Measurements from ENCODE around the gene GTF2H2C. TPM values are rescaled to one million over a fixed set of nuclear protein-coding genes. Genes with fewer than 3 reads are reported as not detected.
"Not testable (repeated sequence)": the region's sequence is repeated elsewhere in the genome, so short reads cannot be mapped to it uniquely, and the experiment has no call there.

GTF2H2C gene
- total and polyA plus RNA-seq, 7 donors = 12.0 to 21.6 (median 18.2) TPM

DNA sequence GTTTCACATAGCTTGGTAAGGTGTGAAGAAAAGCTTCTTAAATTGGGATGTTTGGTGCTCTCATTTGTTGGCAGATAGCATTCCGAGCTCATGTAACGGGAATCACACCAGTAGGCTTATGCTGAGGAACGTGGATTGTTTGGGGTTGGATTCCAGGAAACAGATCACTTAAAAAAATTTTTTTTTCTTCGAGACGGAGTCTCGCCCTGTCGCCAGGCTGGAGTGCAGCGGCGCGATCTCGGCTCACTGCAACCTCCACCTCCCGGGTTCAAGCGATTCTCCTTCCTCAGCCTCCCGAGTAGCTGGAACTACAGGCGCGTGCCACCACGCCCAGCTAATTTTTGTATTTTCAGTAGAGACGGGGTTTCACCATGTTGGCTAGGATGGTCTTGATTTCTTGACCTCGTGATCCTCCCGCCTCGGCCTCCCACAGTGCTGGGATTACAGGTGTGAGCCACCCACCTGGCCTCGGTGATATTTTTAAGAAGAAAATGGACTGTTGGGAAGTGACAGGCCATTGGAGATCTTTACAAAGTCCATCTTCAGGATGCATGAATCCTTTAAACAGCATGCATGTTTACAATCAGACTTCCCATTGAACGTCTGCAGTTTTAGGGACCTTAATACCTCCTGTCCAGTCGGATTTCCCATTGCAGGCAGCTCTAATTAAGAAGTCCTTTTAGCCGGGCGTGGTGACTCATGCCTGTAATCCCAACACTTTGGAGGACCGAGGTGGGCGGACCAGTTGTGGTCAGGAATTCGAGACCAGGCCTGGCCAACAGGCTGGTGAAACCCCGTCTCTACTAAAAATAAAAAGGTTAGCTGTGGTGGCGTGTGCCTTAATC, 818 bp downstream of the GTF2H2C start:
- H3K27ac ChIP-seq; intact Hi-C loops (cut with DNase I); H3K9me3 ChIP-seq; H3K36me3 ChIP-seq; H3K4me1 ChIP-seq; DNase-seq; H3K27me3 ChIP-seq: not testable (repeated sequence)
- peak overlapping the region in 3 of 4 donors; percentile 30 to 49 (median 46) for H3K4me3 ChIP-seq
- 32 to 39% methylated on average over 23 to 25 of the region's 31 CpGs for WGBS, 2 donors

DNA sequence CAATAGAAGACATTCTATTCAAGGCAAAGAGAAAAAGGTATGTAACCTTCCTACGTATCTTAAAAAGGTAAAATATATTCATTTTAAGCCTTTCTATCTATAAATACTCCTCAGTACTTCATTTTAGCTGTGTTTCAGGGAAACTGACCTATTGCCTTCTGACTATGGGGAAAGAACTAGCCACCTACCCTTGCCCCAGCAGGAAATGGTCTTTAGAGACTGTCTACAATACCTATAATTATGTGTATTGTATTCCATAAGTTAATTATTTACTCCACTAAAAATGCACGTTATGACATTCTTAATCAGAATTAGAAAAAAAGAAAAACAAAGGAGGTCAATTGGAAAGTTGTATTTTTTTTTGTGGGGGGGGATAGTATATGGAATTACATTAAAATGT, 6.2 kb downstream of the GTF2H2C start:
- DNase-seq; H3K4me3 ChIP-seq; H3K27ac ChIP-seq; H3K27me3 ChIP-seq; H3K36me3 ChIP-seq; H3K9me3 ChIP-seq; H3K4me1 ChIP-seq; intact Hi-C loops (cut with DNase I): not testable (repeated sequence)
- 58 to 85% methylated on average over 2 of the region's 2 CpGs for WGBS, 2 donors

DNA sequence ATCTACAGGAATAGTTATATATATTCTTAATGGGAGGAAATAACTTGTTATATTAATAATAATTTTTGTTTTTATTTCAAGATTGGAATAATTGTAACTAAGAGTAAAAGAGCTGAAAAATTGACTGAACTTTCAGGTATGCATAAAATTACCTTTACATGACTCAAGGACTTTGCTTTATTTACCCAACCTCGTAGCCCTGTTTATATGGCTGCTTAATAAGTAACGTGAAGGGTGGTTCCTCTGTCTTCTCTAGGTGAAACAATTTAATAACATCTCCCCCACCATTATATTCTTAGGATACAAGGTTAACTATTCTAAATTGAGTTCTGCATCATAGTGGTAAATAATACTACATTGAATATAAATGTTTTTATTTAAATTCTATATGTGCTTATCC, 8.1 kb downstream of the GTF2H2C start:
- DNase-seq; H3K27me3 ChIP-seq; H3K4me1 ChIP-seq; H3K36me3 ChIP-seq; H3K4me3 ChIP-seq; H3K27ac ChIP-seq; intact Hi-C loops (cut with DNase I); H3K9me3 ChIP-seq: not testable (repeated sequence)
- no CpG with 5 or more reads among the region's 2 CpGs for WGBS, 2 donors

DNA sequence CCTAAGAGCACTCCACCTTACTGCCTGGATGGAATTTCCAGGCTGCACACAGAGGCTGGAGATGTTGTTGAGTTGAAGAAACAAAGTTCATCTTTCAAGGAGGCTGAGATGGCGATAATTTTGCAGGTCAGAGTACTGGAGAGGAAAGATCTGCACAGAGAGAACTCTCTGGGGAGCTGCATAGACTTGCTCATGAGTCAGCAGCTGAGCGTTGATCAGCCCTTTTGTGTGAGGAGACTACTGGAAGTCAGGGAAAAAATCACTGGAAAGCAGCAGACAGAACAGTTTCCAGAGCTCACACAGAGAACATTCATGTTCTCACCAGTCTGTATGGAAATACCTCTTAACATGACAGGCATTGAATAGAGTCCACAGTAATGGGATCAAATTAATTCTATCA, 23.4 kb downstream of the GTF2H2C start:
- WGBS, 2 donors = no CpG with 5 or more reads among the region's 2 CpGs
- intact Hi-C loops (cut with DNase I); H3K27me3 ChIP-seq; H3K36me3 ChIP-seq; H3K9me3 ChIP-seq; H3K4me3 ChIP-seq; DNase-seq; H3K27ac ChIP-seq; H3K4me1 ChIP-seq: not testable (repeated sequence)

DNA sequence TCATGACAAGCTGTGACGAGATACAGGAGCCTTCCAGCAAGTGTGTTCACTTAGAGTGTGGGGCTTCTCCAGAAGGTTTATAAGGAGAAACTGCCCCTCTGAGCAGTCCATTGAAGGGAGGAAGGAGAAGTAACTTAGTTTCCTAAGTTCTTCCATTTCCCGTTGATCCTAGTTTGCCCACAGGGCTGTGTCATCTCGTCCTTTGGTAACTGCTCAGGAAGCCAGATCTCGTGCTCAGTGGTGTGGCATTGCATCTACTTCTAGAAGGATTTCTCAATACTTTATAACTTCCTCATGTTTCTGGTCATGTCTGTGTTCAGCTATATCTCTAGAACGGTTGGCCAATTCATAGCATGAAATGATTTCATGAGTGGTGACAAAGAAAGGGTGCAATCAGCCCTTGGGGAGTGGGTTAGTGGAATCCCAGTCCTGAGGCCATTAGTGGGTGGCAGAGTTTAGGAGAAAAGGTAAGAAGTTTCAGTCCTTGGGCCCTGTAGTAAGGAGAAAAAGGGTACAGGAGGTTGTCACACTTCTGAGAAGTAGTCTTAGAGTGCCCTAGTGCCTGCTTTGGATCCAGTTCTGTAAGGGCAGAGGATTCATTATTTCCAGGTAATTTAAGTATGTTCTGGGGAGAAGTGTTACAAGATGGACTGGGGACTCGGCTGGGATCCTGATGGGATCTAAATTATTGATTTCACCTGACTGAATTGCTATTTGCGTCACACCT, 36.3 kb downstream of the GTF2H2C start:
- intact Hi-C loops (cut with DNase I); H3K9me3 ChIP-seq; H3K36me3 ChIP-seq; H3K27me3 ChIP-seq; DNase-seq; H3K4me1 ChIP-seq; H3K27ac ChIP-seq; H3K4me3 ChIP-seq: not testable (repeated sequence)
- WGBS, 2 donors = 73 to 86% methylated on average over 2 of the region's 7 CpGs

DNA sequence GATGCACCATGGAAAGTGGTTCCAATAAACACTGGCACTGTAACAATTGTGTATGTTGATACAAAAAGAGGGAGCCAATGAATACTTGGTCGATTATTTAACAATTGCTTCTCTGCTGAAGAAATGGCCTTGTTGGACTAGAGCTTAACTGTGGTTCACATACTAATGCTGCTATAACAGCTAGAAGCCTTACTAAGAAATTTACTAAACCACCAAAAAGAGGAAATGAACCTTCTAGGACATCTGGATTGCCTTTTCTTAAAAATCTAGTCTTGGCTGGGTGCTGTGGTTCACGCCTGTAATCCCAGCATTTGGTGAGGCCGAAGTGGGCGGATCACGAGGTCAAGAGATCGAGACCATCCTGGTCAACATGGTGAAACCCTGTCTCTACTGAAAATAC, 42.0 kb downstream of the GTF2H2C start:
- H3K27ac ChIP-seq; DNase-seq; H3K9me3 ChIP-seq; intact Hi-C loops (cut with DNase I); H3K4me1 ChIP-seq; H3K4me3 ChIP-seq; H3K27me3 ChIP-seq; H3K36me3 ChIP-seq: not testable (repeated sequence)
- WGBS, 2 donors = no CpG with 5 or more reads among the region's 6 CpGs

DNA sequence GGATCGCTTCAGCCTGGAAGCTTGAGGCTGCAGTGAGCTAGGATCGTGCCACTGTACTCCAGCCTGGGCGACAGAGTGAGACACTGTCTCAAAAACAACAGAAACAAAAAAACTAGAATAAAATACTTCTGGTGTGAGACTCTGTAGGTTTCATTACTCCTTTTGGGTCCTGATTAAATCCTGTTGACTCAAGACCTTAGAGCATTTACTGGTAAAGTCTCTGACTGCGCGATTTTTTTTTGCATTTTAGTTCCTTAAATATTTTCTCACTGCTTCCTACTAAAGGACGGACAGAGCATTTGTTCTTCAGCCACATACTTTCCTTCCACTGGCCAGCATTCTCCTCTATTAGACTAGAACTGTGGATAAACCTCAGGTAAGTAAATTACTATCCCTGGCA, 46.8 kb downstream of the GTF2H2C start:
- DNase-seq; H3K27me3 ChIP-seq; H3K27ac ChIP-seq; intact Hi-C loops (cut with DNase I); H3K9me3 ChIP-seq; H3K36me3 ChIP-seq; H3K4me3 ChIP-seq; H3K4me1 ChIP-seq: not testable (repeated sequence)
- WGBS, 2 donors = 76 to 87% methylated on average over 3 of the region's 6 CpGs

DNA sequence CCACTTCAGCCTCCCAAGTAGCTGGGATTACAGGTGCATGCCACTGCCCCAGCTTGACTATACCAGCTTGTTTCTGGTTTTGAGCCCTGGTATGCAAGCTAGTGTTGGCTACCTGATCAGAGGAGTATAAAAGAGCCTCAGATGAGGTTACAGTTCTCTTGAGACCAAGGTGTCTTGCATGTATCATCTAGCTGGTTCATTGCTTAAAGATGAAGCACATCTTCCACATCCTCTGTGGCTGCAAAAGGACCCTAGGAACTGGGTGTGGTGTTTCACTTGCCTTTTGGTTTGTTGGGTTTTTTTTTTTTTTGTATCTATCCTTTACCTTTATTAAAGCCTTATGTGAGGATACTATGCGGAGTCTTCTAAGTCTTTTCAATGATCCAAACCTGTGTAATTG, 47.8 kb downstream of the GTF2H2C start:
- H3K4me1 ChIP-seq; H3K9me3 ChIP-seq; H3K27ac ChIP-seq; H3K4me3 ChIP-seq; H3K27me3 ChIP-seq; H3K36me3 ChIP-seq; intact Hi-C loops (cut with DNase I); DNase-seq: not testable (repeated sequence)
- no CpG with 5 or more reads among the region's 1 CpG for WGBS, 2 donors

DNA sequence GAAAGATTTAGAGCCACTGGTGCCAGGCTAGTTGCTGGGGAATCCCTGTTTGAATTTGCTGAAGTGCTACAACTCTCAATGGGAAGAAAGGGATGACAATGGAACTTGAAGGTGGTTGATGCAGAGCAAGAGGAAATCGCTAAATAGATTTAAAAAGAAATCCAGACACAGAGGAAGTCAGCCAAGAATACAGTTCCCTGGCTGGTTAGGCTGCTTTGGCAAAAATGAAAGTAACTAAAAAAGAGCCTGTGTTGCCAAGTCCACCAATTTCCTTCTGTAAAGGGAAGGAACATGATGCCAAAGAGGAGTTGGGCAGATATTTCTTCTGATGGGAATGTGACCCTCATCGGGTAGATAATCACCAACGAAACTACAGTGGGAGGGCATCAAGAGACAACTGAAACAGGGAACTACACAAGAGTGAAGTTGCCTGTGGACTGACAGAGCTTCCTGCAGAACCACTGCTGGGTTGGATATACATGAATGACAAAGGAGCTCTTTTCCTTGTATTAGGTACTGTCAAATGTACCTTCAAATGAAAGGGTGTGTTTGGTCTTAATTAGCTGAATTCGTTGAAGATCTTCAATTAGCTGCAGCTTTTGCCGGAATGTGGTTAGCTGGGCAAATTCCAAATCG, 49.0 kb downstream of the GTF2H2C start:
- H3K36me3 ChIP-seq; DNase-seq; H3K4me3 ChIP-seq; intact Hi-C loops (cut with DNase I); H3K27ac ChIP-seq; H3K4me1 ChIP-seq; H3K9me3 ChIP-seq; H3K27me3 ChIP-seq: not testable (repeated sequence)
- no CpG with 5 or more reads among the region's 6 CpGs for WGBS, 2 donors

DNA sequence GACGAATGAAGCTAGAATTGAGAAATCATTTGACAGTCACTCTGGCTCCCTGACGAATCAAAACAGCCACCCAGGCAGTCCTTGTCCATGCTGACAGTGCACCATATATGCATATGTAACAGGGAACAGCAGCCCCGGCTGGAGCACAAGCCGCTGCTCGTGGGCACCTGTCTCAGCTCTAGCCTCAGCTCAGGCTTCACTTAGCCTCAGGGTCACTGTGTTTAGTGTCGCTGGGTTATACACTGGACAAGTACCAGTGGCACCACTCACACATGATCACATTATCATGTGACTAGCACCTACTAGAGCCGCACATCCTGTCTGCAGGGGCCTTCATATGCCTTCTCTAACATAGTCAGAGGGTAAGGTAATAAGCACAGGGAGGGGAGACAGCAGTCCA, 54.9 kb downstream of the GTF2H2C start:
- H3K9me3 ChIP-seq; H3K4me1 ChIP-seq; DNase-seq; H3K27me3 ChIP-seq; intact Hi-C loops (cut with DNase I); H3K36me3 ChIP-seq; H3K27ac ChIP-seq; H3K4me3 ChIP-seq: not testable (repeated sequence)
- WGBS, 2 donors = no CpG with 5 or more reads among the region's 7 CpGs

DNA sequence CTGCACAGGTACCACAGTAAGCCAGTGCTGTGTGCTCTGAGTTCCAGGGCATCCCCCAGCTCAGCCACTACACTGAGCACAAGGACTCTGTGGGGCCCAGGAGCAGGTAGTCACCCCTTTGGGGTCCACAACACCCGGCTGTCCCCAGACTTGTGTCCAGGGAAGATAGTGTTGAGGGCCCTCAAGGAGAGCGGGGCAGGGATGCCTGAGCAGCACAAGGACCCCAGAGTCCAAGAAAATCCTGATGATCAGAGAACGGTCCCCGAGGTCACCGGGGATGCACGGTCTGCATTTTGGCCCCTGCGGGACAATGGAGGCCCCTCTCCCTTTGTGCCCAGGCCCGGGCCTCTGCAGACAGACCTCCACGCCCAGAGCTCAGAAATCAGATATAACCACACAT, 71.9 kb downstream of the GTF2H2C start:
- WGBS, 2 donors = 92 to 98% methylated on average over 7 of the region's 9 CpGs
- intact Hi-C loops (cut with DNase I) = not testable (repeated sequence)
- DNase-seq = peak; percentile 39

More for the DNA sequence above, 71.9 kb downstream of the GTF2H2C start:
- not testable (repeated sequence) for H3K27ac ChIP-seq, H3K4me3 ChIP-seq, H3K36me3 ChIP-seq, H3K9me3 ChIP-seq, H3K4me1 ChIP-seq, H3K27me3 ChIP-seq
